ENCODE data around the gene INTS15. TPM values are rescaled to one million over a fixed set of nuclear protein-coding genes. Genes with fewer than 3 reads are reported as not detected.

Gene INTS15
- total RNA-seq, 1 experiment from 2014 or later: 24.3 TPM

- H3K27me3 ChIP-seq (ENCODE audit: insufficient read depth, low read length): peaks cover 3% of the 10 kb centered on the region; the same call in 1 of the 2 replicates
- ATAC-seq: no peak
- CTCF ChIA-PET: no interaction called here
Observed at GRCh38 chr7:6623589-6624245, 33.9 kb downstream of the INTS15 start.

GRCh38 chr7:6624246-6624611 is 34.4 kb downstream of the INTS15 start:
- BruUV-seq (replicated peaks): no TSS peak
- CTCF ChIA-PET: no interaction called here
- H2AFZ ChIP-seq (ENCODE audit: low read depth, low read length, poor library complexity, severe bottlenecking): no peak overlapping the region
- no peaks in the 10 kb centered on the region for H3K79me2 ChIP-seq (ENCODE audit: insufficient read depth, low read length)
- no peak overlapping the region for H3K4me3 ChIP-seq (replicated peaks in 1 of 2; ENCODE audit: low read depth in 1 of 2, low read length in 2 of 2)
- TF ChIP-seq CTCF (IDR thresholded peaks at IDR 0.05 in 2 of 3, conservative IDR thresholded peaks at IDR 0.05 in 1 of 3; ENCODE audit: borderline replicate concordance in 1 of 3, insufficient read depth in 1 of 3, low read depth in 2 of 3, low read length in 2 of 3): no peak
- no peak overlapping the region for H3K9ac ChIP-seq (ENCODE audit: low read length)
- H3K4me1 ChIP-seq (ENCODE audit: control insufficient read depth in 1 of 2, insufficient read depth in 2 of 2, low read length in 2 of 2): no peaks in the 10 kb centered on the region
- H3K36me3 ChIP-seq (ENCODE audit: control insufficient read depth in 1 of 2, insufficient read depth in 2 of 2, low read length in 2 of 2): no peaks in the 10 kb centered on the region
- H3K27me3 ChIP-seq (ENCODE audit: insufficient read depth, low read length): peaks cover 3% of the 10 kb centered on the region; the same call in 1 of the 2 replicates
- H4K20me1 ChIP-seq (ENCODE audit: insufficient read depth): no peaks in the 10 kb centered on the region
- RAD21 ChIA-PET (ENCODE audit: low non-redundant PET in 1 of 2, low total read pairs in 2 of 2, uncharacterized antibody in 2 of 2, unreplicated experiment in 2 of 2): no interaction called here
- H3K4me2 ChIP-seq (ENCODE audit: low read length): no peak overlapping the region
- DNase-seq (ENCODE audit: low read depth, low spot score) (no peak), ATAC-seq (no peak)
- POLR2A ChIA-PET: no interaction called here
- no peaks in the 10 kb centered on the region for H3K9me3 ChIP-seq (ENCODE audit: control insufficient read depth in 1 of 2, insufficient read depth in 1 of 2, low read depth in 1 of 2, low read length in 2 of 2)
- intact Hi-C loops (cut with micrococcal nuclease): no loop called here
- H3K9me2 ChIP-seq (ENCODE audit: insufficient read depth): no peaks in the 10 kb centered on the region
- no peak overlapping the region for H3K27ac ChIP-seq (ENCODE audit: low read depth, low read length)

More at GRCh38 chr7:6623589-6624245, 33.9 kb downstream of the INTS15 start:
- Histone ChIP-seq H3K4me2 (ENCODE audit: low read length) (no peak overlapping the region), H3K36me3 (ENCODE audit: control insufficient read depth in 1 of 2, insufficient read depth in 2 of 2, low read length in 2 of 2) (no peaks in the 10 kb centered on the region), H3K4me3 (replicated peaks in 1 of 2; ENCODE audit: low read depth in 1 of 2, low read length in 2 of 2) (no peak overlapping the region), H4K20me1 (ENCODE audit: insufficient read depth) (no peaks in the 10 kb centered on the region), H3K79me2 (ENCODE audit: insufficient read depth, low read length) (no peaks in the 10 kb centered on the region), H3K9me3 (ENCODE audit: control insufficient read depth in 1 of 2, insufficient read depth in 1 of 2, low read depth in 1 of 2, low read length in 2 of 2) (no peaks in the 10 kb centered on the region), H3K9ac (ENCODE audit: low read length) (no peak overlapping the region), H3K9me2 (ENCODE audit: insufficient read depth) (no peaks in the 10 kb centered on the region), H3K4me1 (ENCODE audit: control insufficient read depth in 1 of 2, insufficient read depth in 2 of 2, low read length in 2 of 2) (no peaks in the 10 kb centered on the region), H3K27ac (ENCODE audit: low read depth, low read length) (no peak overlapping the region), H2AFZ (ENCODE audit: low read depth, low read length, poor library complexity, severe bottlenecking) (no peak overlapping the region)
- no TSS peak for BruUV-seq (replicated peaks)
- no peak for TF ChIP-seq POLR2A (IDR thresholded peaks at IDR 0.05; ENCODE audit: borderline replicate concordance, extremely low read depth, insufficient read depth, insufficient read length)
- no peak for TF ChIP-seq RAD21 (IDR thresholded peaks at IDR 0.05; ENCODE audit: low read depth)
- no peak for TF ChIP-seq TCF7L2 (IDR thresholded peaks at IDR 0.05; ENCODE audit: borderline replicate concordance, extremely low read depth, insufficient read depth, insufficient read length)
- TF ChIP-seq YY1 (IDR thresholded peaks at IDR 0.05; ENCODE audit: extremely low read depth, insufficient replicate concordance, low read depth, low read length): no peak
- no peak for TF ChIP-seq CBX3 (IDR thresholded peaks at IDR 0.05; ENCODE audit: low read depth)
- intact Hi-C loops (cut with micrococcal nuclease): no loop called here
- no peak for DNase-seq (ENCODE audit: low read depth, low spot score)
- ChIA-PET RAD21 (ENCODE audit: low non-redundant PET in 1 of 2, low total read pairs in 2 of 2, uncharacterized antibody in 2 of 2, unreplicated experiment in 2 of 2) (no interaction called here), POLR2A (no interaction called here)

Measured in HCT116 (cell line).